ENCODE data around the gene MTCP1. TPM values are rescaled to one million over a fixed set of nuclear protein-coding genes. Genes with fewer than 3 reads are reported as not detected.
A peak's percentile ranks its signal among the peaks of the same experiment; 100 is the strongest.

The MTCP1 gene
- total RNA-seq, 1 donor from 2014 or later = 24.4 TPM

GRCh38 chrX:155054255-155054654 lies 16.7 kb downstream of the MTCP1 start:
- TF ChIP-seq, protein P1, sequence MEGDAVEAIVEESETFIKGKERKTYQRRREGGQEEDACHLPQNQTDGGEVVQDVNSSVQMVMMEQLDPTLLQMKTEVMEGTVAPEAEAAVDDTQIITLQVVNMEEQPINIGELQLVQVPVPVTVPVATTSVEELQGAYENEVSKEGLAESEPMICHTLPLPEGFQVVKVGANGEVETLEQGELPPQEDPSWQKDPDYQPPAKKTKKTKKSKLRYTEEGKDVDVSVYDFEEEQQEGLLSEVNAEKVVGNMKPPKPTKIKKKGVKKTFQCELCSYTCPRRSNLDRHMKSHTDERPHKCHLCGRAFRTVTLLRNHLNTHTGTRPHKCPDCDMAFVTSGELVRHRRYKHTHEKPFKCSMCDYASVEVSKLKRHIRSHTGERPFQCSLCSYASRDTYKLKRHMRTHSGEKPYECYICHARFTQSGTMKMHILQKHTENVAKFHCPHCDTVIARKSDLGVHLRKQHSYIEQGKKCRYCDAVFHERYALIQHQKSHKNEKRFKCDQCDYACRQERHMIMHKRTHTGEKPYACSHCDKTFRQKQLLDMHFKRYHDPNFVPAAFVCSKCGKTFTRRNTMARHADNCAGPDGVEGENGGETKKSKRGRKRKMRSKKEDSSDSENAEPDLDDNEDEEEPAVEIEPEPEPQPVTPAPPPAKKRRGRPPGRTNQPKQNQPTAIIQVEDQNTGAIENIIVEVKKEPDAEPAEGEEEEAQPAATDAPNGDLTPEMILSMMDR (IDR thresholded peaks at IDR 0.05) = no peak
- H3K36me3 Mint-ChIP-seq (ENCODE audit: unreplicated experiment) = peaks cover 8% of the 10 kb centered on the region
- H3K4me1 Mint-ChIP-seq (ENCODE audit: unreplicated experiment) = no peaks in the 10 kb centered on the region
- peaks cover 20% of the 10 kb centered on the region for H3K9me3 Mint-ChIP-seq (ENCODE audit: unreplicated experiment)
- no peak for DNase-seq (ENCODE audit: extremely low spot score, unreplicated experiment)
- H3K27me3 Mint-ChIP-seq (ENCODE audit: unreplicated experiment) = no peaks in the 10 kb centered on the region
- H3K4me3 Mint-ChIP-seq (ENCODE audit: unreplicated experiment) = no peak overlapping the region
- no peak overlapping the region for H3K27ac Mint-ChIP-seq (ENCODE audit: unreplicated experiment)

DNA sequence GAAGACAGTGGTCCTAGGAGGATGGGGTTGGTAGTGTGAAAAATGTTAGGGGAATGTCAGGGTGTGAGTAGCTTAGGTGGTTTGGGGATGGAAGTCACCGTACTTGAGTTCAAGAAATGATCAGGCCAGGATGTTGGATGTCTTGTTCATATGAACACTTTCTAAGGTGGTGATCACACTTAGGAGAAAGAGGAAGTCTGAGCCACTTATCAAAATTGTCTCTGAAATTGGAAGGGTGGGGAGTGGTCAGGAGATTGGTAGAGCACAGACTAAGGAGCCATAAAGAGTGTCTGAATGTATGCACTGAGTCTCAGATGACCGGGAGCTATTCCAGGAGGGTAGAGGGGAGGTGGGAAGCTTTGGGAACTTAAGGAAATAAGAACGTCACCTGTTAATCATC lies 17.3 kb downstream of the MTCP1 start:
- Mint-ChIP-seq H3K27me3 (ENCODE audit: unreplicated experiment) (no peaks in the 10 kb centered on the region), H3K4me1 (ENCODE audit: unreplicated experiment) (no peaks in the 10 kb centered on the region), H3K4me3 (ENCODE audit: unreplicated experiment) (no peak overlapping the region), H3K9me3 (ENCODE audit: unreplicated experiment) (peaks cover 16% of the 10 kb centered on the region), H3K27ac (ENCODE audit: unreplicated experiment) (no peak overlapping the region), H3K36me3 (ENCODE audit: unreplicated experiment) (peaks cover 11% of the 10 kb centered on the region)
- no peak for DNase-seq (ENCODE audit: extremely low spot score, unreplicated experiment)
- TF ChIP-seq, protein P1 (IDR thresholded peaks at IDR 0.05) = no peak

DNA sequence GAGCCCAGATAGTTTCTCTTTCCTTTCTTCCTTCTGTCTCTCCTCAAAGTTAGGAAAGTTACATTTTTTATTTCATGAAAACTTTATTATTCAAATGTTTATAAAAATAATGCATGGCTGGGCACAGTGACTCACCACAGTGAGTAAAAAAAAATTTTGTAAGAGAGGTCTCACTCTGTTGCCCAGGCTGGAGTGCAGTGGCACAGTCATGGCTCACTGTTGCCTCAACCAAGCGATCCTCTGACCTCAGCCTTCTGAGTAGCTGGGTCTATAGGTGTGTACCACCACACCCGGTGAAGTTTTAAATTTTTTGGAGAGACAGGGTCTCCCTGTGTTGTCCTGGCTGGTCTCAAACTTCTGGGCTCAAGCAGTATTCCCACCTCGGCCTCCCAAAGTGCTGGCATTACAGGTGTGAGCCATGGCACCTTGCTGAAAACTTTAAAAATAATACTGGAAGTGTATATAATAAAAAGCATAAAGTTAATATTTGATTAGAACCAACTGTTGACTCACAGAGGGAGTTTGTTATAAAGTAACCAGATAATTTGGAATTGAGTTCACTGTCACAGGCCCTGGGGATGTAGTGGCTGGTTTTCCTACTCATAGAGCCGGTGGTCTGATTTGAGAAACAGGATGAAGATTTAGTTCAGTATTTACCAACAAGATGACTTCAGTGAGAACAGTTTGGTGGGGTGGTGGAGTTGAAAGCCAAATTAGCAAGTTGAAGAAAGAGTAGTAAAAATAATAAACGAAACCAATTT lies 18.0 kb downstream of the MTCP1 start:
- Mint-ChIP-seq H3K27ac (ENCODE audit: unreplicated experiment) (no peak overlapping the region), H3K36me3 (ENCODE audit: unreplicated experiment) (peaks cover 13% of the 10 kb centered on the region)

GRCh38 chrX:155048977-155049619 lies 21.8 kb downstream of the MTCP1 start:
- DNase-seq (ENCODE audit: extremely low spot score, unreplicated experiment) = no peak
- H3K4me1 Mint-ChIP-seq (ENCODE audit: unreplicated experiment) = no peaks in the 10 kb centered on the region
- TF ChIP-seq, protein P1 (IDR thresholded peaks at IDR 0.05) = peak; percentile 53
- H3K9me3 Mint-ChIP-seq (ENCODE audit: unreplicated experiment) = peaks cover 16% of the 10 kb centered on the region
- no peak overlapping the region for H3K4me3 Mint-ChIP-seq (ENCODE audit: unreplicated experiment)
- peaks cover 10% of the 10 kb centered on the region for H3K36me3 Mint-ChIP-seq (ENCODE audit: unreplicated experiment)
- no peak overlapping the region for H3K27ac Mint-ChIP-seq (ENCODE audit: unreplicated experiment)
- H3K27me3 Mint-ChIP-seq (ENCODE audit: unreplicated experiment) = no peaks in the 10 kb centered on the region

More for the DNA sequence above, 18.0 kb downstream of the MTCP1 start:
- Mint-ChIP-seq H3K4me1 (ENCODE audit: unreplicated experiment) (no peaks in the 10 kb centered on the region), H3K4me3 (ENCODE audit: unreplicated experiment) (no peak overlapping the region), H3K9me3 (ENCODE audit: unreplicated experiment) (peaks cover 16% of the 10 kb centered on the region), H3K27me3 (ENCODE audit: unreplicated experiment) (no peaks in the 10 kb centered on the region)
- no peak for DNase-seq (ENCODE audit: extremely low spot score, unreplicated experiment)
- TF ChIP-seq, protein P1 (IDR thresholded peaks at IDR 0.05) = no peak

DNA sequence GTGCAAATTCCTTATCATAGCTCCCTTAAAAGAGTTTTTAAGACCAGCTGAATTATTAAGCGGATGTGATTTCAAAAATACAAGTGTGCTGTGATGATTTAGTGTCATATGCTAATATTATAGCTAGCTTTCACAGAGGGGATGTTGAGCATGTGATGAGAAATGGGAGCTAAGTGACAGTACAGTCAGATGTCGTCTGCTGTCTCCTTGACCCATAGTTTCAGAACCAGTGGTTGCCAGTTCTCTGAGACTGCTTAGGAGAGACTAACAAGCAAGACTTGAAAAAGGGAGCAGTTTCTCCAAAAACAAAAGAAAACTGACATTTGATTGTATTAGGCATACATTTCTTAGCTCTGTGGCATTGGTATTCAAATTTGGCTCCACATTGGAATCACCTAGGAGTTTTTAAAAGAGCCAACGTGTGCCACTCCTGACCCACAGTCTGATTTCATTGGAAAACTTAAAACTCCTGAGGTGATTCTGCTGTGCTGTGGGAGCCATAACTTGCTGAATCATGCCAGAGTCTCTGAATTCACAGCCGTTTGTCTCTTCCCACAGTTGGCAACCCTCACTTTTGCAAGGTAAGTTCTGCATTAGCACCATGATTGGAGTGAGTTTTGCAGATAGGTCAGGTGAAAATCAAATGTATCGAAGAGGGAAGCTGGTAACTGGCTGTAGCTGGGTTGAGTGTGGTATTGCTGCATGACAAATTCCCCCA lies 24.0 kb downstream of the MTCP1 start:
- no peaks in the 10 kb centered on the region for H3K4me1 Mint-ChIP-seq (ENCODE audit: unreplicated experiment)
- no peak overlapping the region for H3K27ac Mint-ChIP-seq (ENCODE audit: unreplicated experiment)
- no peak overlapping the region for H3K4me3 Mint-ChIP-seq (ENCODE audit: unreplicated experiment)
- TF ChIP-seq, protein P1 (IDR thresholded peaks at IDR 0.05) = no peak
- H3K9me3 Mint-ChIP-seq (ENCODE audit: unreplicated experiment) = peaks cover 7% of the 10 kb centered on the region
- no peaks in the 10 kb centered on the region for H3K27me3 Mint-ChIP-seq (ENCODE audit: unreplicated experiment)
- DNase-seq (ENCODE audit: extremely low spot score, unreplicated experiment) = no peak
- peaks cover 7% of the 10 kb centered on the region for H3K36me3 Mint-ChIP-seq (ENCODE audit: unreplicated experiment)
